GM19463 (cell line): ENCODE measurements around the gene U2AF2.

Source experiments
- ATAC-seq: cut with Tn5 transposase; IDR thresholded peaks from one replicate; pipeline ENCODE4 v1.9.1; 2021; ENCODE audit warnings: mild to moderate bottlenecking, moderate library complexity; ENCODE audit not compliant: unreplicated experiment

U2AF2 gene

DNA sequence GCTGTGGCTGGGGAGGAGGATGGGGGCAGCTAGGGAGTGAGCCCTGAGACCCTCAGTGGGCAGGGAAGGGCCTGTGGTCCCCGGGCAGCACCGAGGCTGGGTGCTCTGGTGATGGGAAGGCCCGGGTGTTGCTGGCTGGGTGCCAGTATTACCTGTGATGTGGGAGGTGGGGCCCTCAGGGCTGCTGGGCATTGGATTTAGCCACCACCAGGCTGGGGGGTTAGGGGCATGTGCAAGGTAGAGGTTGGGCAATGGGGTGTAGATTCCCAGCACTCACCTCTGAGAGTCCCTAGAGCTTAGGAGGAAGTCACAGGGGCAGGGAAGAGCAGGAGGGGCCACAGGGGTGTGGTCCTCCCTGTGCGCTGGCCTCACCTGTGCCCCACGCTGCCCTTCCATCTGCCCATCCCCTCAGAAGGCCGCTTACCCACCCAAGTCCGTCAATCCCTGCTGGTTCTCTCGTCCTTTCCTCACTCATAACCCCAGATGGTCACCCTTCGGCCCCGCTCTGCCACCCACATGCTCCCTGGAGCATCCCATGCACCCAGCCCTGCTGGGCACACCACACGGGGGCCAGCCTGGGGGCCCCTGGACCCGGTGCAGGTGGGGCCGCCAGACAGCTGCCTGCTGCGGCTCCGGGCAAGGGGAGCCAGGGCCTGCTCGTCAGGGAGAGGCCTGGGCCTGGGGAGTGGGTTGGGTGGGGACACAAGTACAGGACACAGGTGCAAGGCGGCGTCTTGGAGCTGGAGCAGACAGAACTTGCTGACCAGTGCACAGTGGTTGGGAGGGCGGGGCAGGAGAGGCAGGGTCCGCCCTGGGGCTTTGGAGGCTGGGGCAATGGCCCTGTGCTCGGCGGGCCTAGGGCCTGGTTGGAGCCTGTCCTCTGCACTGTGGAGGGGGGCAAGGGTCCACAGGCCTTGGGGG, 32.7 kb downstream of the U2AF2 start:
- no peak for ATAC-seq

DNA sequence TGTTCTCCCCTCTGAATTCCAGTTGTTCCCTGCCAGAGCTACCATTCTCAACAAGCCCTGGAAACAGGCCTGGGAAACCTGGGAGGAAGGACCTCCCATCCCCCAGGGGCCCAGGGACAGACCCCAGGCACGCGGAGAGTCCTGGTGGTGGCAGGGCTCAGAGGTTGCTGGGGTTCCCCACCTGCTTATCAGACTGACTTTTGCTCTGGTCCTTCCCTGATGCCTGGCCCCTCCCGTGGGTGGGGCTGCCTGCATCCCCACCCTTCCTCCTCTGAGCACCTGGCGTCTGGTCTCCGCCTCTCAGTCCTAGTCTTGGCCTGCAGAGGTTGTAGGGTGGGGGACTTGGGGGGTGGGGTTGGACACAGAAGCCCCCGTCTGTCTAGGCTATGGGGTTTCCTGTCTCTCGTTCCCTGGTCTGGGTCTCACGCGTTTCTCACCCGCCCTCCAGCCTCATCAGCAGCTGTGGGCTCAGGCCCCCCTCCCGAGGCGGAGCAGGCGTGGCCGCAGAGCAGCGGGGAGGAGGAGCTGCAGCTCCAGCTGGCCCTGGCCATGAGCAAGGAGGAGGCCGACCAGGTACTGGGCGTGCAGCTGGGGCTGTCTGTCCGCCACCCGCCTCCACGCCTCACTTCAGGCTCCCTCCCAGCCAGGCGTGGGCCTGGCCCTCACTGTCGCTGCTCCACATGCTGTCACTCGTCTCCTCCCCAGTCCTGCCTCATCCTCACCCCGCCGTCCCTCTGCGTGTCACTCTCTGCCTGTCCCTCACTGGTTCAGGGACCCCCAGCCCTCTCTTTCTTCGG, 33.8 kb downstream of the U2AF2 start:
- ATAC-seq = no peak

DNA sequence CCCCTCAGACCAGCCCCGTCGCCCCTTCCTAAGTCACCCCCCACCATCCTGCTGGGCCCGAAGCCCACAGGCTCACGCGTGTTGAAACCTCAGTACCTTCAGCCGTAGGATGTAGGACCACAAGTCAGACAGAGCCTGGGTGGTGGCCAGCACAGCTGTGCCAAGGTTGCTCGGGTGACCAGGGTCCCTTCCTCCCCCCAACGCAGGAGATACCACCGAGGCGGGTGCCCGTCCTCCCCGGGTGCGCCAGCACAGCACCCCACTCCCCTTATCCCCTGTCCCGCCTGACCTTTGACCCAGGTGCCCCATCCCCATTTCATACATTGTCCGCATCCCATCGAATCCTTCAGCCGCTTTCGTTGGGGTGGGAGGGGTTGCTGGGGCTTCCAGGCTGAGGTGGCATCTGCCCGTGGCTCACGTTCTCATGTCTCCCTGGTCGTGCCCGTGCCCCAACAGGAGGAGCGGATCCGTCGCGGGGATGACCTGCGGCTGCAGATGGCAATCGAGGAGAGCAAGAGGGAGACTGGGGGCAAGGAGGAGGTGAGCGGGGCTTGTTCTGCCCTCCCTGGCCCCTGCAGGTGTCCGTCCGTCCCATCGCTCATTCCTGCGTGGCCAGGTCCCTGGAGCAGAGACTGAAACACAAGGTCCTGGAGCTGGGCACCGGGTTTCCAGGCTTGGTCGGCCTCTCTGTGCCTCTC, 34.7 kb downstream of the U2AF2 start:
- ATAC-seq = no peak

DNA sequence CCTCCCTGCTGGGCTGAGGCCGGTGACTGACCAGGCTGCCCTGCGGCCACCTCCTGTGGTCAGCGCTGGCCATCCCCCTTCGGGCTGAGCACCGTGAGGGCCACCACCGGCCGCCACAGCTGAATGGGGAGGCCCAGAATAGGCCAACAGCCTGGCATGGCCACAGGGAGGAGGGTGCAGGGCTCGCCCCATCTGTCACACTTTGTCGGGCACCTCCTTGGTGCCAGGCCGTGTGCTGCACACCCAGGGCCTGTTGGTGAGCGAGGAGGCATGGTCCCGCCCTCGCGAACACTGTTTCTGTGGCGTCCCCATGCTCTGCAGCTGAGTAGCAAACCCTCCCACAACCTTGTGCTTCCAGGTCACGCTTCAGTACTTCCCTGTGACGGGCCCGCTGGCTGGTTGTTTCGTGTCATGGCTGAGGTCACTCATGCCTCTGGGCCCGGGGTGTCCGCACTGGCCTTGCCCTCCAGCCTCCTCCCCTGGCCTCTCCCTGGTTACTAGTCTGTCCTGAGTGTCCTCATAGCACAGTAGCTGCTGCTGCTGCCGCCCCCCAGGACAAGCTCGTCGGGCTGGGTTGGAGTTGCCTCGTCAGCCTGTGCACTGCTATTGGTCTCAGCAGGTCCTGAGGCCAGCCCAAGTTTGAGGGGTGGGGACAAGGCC, 35.4 kb downstream of the U2AF2 start:
- ATAC-seq = no peak

DNA sequence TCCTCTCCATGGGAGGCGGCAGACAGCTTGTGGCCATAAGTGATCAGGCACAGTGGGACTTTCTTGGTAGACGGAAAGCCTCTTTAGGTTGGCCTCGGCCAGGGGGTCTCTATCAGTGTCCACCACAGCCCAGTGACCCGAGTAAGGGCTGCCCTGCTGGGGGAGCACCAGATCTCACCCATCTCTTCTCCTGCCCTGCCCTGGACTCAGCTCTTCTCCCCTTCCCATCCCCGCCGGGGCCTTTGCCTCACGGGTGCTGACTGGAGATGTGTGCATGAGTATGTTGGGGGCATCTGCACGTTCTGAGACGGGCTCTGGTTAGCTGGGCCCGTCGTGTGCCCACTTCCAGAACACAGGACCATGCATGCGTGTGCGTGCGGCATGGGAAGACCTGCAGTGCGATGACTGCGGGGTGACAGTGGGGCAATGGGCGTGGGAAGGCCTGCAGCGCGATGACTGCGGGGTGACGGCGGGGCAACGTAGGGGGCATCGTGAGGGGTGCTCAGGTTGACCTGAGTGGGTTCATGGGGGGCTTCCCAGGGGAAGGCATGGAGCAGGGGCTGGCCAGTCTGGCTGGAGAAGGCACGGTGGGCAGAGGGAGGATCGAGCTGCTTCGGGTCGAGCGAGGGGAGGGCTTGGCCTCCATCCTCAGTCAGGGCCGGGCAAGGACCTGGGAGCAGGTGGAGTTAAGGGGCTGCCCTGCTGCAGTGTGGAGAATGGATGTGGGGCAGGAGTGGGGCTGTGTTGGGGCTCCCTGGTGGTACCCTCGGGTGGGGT, 36.1 kb downstream of the U2AF2 start:
- ATAC-seq = no peak

DNA sequence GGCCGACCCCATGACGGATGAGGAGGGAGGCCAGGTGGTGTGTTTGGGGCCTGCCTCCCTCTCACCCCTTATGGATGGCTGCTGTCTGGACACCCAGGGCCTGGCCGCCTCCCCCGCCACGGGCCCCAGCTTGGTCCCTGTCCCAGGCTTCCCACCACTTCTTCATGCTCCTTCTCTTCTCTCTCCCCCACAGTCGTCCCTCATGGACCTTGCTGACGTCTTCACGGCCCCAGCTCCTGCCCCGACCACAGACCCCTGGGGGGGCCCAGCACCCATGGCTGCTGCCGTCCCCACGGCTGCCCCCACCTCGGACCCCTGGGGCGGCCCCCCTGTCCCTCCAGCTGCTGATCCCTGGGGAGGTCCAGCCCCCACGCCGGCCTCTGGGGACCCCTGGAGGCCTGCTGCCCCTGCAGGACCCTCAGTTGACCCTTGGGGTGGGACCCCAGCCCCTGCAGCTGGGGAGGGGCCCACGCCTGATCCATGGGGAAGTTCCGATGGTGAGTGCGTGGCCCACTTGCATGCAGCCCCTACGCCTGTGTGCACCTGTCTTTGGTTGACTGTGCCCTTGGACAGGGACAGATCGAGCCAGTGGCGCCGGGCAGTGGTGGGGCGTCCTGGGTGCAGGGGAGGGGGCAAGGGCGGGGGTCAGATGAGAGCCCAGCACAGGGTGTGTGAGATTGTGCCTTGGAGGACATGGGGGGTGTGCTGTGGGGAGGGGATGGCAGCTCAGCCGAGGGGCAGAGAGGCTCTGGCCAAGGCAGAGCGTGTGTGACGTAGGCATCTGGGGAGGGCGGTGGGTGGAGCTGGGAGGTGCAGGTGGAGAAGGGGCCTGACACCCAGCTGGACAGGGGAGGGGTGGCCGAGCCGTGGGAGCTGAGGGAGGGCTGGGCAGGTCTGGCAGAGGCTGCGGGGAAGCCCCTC, 37.0 kb downstream of the U2AF2 start:
- ATAC-seq = no peak

DNA sequence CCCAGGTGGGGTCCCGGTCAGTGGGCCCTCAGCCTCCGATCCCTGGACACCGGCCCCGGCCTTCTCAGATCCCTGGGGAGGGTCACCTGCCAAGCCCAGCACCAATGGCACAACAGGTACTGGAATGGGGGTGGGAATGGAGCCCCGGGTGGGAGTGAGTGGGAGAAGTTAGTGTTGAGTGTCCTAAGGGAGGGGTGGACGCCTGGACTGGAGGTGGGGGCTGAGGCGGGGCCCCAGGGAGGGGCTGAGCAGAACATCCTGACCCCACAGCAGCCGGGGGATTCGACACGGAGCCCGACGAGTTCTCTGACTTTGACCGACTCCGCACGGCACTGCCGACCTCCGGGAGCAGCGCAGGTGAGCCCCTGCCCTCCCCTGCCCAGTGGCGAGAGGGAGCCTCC, 37.8 kb downstream of the U2AF2 start:
- no peak for ATAC-seq

DNA sequence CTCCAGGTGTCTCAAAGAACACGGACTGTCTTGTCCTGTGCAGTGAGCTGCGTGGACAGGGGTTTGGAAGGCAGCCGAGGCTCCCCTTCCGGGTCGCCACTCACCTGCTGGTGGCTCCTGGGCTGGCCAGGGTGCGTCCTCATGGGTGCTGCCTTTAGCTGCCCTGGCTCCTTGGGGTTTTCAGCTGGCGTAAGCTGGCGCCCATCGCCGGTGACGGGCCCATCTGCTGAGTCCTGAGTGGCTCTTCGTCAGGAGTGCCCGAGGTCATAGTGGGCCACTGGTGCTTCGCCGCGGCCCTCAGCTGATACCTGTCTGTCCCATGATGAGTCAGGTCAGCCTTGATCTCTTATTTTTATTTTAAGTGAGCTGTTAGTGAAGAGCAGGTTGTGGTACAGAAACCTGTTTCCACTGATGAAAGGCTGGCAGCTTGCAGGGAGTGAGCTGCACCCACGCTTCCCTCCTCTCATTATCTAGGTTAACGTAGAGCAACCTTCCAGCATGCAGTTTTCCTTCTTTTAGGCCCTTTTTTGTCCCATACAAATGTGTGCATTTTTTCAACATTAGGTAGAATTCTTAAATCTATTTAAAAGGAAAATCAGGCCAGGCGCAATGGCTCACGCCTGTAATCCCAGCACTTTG, 38.6 kb downstream of the U2AF2 start:
- ATAC-seq = no peak

DNA sequence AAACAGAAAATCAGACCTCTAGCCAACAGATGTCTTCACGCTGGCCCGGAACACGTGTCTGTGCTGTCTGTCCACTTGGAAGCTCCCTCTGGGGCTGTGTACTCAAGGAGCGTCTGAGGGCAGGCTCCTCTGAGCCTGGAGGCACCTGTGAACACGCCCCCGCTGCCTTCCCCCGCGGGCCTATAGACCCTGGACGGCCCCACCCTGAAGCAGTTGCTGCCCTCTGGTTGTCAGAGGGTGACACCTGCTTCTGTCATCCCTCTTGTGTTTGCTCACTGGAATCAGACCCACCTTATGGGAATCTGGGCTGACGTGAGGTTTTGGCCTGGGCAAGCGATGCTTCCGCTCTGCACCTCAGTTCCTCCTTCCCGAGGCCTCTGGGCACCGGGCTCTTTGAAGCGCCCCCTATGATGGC, 39.4 kb downstream of the U2AF2 start:
- ATAC-seq = no peak

DNA sequence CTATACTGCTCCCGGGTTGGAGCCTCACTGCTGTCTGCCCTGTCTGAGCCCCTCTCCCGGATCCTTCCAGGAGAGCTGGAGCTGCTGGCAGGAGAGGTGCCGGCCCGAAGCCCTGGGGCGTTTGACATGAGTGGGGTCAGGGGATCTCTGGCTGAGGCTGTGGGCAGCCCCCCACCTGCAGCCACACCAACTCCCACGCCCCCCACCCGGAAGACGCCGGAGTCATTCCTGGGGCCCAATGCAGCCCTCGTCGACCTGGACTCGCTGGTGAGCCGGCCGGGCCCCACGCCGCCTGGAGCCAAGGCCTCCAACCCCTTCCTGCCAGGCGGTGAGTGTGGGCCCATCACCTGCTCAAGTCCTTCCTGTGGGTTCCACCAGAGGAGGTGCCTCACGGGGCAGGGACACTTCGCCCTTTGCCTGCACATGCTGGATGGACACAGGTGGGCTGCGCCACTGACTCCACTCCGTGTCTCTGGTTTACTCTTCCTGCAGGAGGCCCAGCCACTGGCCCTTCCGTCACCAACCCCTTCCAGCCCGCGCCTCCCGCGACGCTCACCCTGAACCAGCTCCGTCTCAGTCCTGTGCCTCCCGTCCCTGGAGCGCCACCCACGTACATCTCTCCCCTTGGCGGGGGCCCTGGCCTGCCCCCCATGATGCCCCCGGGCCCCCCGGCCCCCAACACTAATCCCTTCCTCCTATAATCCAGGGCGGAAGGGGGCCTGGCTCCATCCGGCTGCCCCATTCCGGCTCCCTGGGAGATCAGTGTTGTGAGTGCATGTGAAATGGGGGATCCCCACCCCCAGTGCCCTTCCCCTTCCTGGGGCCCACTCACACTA, 40.0 kb downstream of the U2AF2 start:
- ATAC-seq = no peak

DNA sequence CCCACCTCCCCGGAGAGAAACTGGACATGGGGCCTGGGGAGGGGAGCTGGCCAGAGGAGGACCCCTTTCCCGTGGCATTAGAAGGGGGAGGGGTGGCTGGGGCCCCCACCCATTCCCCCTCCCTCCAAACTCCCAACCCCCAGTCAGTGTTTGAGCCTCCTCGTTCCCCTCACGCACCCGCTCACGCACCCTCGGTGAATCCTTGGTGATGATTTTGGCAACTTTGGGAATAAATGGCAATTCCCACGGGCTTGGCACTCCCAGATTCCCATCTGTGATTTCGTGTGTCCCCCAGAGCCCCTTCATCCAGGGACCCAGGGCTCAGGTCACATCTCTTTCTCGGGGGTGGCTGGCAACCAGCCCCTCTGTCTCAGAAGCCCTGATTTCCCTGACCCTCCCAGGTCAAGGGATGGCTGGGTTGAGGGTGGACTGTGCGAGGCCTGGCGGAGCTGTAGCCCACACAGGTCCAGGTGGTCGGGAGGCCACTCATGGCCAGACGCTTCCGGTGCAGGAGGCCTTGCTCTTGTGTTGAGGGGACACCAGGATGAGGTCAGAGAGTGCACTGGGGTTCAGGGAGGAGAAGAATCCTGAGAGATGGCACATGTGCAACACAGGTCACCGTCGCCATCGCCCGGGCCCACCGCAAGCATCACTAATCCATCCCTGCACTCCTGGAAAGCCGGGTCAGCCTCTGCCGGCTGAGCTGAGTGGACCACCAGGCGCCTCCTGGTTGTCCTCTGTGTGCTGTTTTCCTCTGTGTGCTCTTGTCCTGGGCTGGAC, 40.9 kb downstream of the U2AF2 start:
- ATAC-seq = no peak

DNA sequence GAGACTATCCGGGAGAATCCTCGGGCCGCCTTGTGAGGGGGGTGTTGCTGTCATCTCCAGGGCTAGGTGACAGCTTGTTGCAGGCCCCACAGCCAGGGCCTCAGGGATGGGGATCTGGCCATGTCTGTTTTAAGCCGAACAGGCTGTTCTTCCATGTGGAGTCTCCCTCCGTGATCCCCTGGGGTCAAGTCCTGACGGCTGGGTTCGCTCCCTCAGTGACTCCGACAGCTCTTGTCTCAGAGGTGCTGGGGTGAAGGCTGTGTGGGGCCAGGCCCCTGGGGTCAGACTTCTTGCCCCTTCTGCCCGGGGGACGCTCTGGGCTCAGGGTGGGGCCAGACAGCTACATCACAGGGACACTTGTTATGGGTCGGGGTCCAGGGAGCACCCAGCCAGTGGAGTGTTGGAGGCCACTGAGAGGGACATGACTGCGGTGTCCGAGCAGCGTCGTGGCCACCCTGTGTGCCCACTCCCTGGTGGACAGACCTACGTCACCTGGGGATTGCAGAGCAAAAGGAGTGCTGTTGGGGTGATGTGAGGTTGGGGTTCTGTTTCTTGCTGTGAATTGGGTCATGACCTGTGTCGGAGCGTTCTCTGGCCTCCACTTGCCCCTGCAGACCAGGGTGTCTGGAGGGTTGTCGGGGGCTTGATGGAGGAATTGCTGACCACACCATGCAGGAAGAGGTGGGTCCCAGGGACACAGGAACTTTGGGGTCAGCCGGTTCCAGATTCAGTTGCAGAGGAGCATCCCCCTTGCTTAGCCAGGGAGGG, 41.6 kb downstream of the U2AF2 start:
- ATAC-seq = no peak

DNA sequence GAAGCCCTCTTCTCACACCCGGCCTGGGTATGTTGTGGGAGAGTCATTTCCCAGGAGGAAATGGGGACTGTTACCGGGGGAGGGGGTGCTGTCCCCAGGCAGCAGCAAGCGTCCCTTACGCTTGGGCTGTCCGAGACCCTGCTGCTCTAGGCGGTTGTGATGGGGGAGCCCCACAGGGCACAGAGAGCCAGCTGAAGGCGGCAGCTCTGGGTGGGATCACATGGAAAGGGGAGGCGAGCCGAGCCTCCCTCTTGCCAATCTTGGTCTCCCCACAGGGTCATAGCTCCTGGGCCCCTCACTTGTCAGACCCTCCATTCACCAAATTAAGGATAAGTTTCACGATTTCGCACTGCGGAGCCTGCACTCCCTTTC, 42.2 kb downstream of the U2AF2 start:
- no peak for ATAC-seq

DNA sequence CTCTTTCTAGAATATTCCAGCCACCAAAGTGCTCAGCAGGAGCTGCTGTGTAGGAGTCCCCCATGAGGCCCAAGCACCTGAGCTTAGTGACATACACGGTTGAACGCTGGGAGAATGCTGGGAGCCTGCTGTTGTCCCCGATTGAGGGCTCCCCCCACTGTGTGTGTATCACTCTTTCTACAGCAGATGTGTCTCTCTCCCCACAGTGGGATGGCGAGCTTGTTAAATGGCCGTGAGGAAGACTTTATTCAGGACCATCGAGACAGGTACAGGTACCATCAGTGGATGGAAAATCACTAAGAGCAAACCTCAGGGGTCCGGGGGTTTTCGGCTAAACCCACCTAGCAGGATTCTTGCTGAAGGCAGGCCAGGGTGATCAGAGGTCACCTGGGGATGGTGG, 42.9 kb downstream of the U2AF2 start:
- ATAC-seq = no peak

DNA sequence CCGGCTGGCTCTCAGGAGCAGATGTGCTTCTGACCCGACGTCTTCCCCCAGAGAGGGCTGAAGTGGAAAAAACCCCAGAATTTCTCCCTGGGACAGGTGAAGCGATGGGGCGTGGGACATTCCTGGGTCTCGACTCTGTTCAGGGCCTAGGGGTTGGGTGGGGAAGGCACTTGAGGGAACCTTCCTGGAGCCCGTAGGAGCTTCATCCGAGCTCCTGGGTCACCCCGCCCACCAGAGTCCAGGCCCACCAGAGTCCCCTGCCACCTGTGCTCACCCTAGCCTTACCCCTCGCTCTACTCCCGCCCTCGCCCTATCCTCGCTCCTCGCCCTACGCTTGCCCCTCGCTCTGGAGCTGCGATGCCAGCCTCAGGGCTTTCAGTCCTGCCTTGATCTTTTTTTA, 43.4 kb downstream of the U2AF2 start:
- no peak for ATAC-seq

DNA sequence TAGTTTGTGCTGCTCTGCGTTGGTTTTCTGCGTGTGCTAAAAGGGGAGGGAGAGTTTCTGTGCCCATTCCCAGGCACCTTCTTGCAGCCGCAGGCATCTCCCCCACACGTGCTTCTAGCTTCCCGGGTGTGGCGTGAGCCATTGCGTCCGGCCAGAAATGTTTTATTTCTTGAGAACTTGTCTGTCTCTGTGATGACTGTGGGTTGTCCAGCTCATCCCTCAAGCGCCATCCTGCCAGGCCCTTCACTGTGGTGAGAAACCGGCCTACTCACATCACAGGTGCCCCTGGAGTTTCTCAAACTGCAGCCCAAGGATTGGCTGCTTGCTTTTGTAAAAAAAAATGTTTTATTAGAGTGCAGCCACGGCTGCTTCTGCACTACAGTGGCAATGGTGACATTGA, 44.4 kb downstream of the U2AF2 start:
- ATAC-seq = no peak
